Cardiac fibroblast (primary cell): Measurements from ENCODE around the gene NID1.
"Not testable (repeated sequence)": the region's sequence is repeated elsewhere in the genome, so short reads cannot be mapped to it uniquely, and the experiment has no call there.

Experiments
- DNase-seq, 2 donors: peaks; one replicate each; pipeline versions ENCODE4 v3.0.0 to v3.0.0-alpha.2; 2010; ENCODE audit warnings: low read depth in 2 of 2
- H3K4me3 ChIP-seq, 2 donors: replicated peaks in 1 of 2; 1 replicate in 1 of 2; 2 replicates in 1 of 2; pipeline ENCODE4 v1.5.1; 2011; ENCODE audit warnings: low read depth in 2 of 2, low read length in 2 of 2, mild to moderate bottlenecking in 2 of 2, moderate library complexity in 1 of 2
- CTCF ChIP-seq: IDR thresholded peaks from one replicate; pipeline ENCODE4 v1.5.1; 2011; ENCODE audit warnings: low read depth, mild to moderate bottlenecking, low read length, inconsistent platforms

Gene NID1

GRCh38 chr1:236084386-236084730 is 19.5 kb upstream of the NID1 start:
- H3K4me3 ChIP-seq, result no peak overlapping the region
- TF ChIP-seq CTCF, result no peak
- DNase-seq, result no peak

- TF ChIP-seq CTCF, result no peak
- peak; percentile 34 to 50 for DNase-seq
- no peak overlapping the region for H3K4me3 ChIP-seq
These were observed 18.9 kb upstream of the NID1 start for GRCh38 chr1:236083650-236084385.

- no peak overlapping the region for H3K4me3 ChIP-seq
- DNase-seq, result no peak
- no peak for TF ChIP-seq CTCF
These were observed 17.6 kb upstream of the NID1 start for GRCh38 chr1:236082526-236082925.

- DNase-seq, result no peak
- H3K4me3 ChIP-seq, result no peak overlapping the region
- TF ChIP-seq CTCF, result no peak
These were observed 16.8 kb upstream of the NID1 start for GRCh38 chr1:236081546-236082227.

GRCh38 chr1:236079703-236080102 is 14.8 kb upstream of the NID1 start:
- DNase-seq, result no peak

GRCh38 chr1:236078993-236079392 is 14.1 kb upstream of the NID1 start:
- no peak for DNase-seq
- TF ChIP-seq CTCF, result no peak
- H3K4me3 ChIP-seq, result no peak overlapping the region

More at GRCh38 chr1:236079703-236080102, 14.8 kb upstream of the NID1 start:
- TF ChIP-seq CTCF, result no peak
- H3K4me3 ChIP-seq, result no peak overlapping the region

- DNase-seq, result not testable (repeated sequence)
These were observed 13.2 kb upstream of the NID1 start for GRCh38 chr1:236078077-236078476.

More at GRCh38 chr1:236078077-236078476, 13.2 kb upstream of the NID1 start:
- H3K4me3 ChIP-seq, result not testable (repeated sequence)
